Left renal cortex interstitium (tissue), 4 donors: ENCODE data around the gene TTYH1. TPM values are rescaled to one million over a fixed set of nuclear protein-coding genes. Genes with fewer than 3 reads are reported as not detected.

ENCODE experiments used
- DNase-seq, 4 donors: peaks; one replicate each; pipeline ENCODE4 v3.0.0-alpha.2; 2013; ENCODE audit warnings: low read depth in 4 of 4, low spot score in 2 of 4, missing footprints in 1 of 4
- polyA plus RNA-seq, 4 donors: library from polyadenylated mRNA; unstranded; fragments of 120-200 nt; gene quantifications; one replicate each; pipeline ENCODE4 v1.2.1, GENCODE V29; 2013; ENCODE audit not compliant: insufficient read length in 4 of 4

The TTYH1 gene
- polyA plus RNA-seq, 4 donors = 5.6 to 14.1 (median 10.6) TPM

GRCh38 chr19:54391589-54392061, 23.6 kb upstream of the TTYH1 start:
- DNase-seq = no peak

GRCh38 chr19:54392105-54392504, 23.2 kb upstream of the TTYH1 start:
- DNase-seq = no peak

GRCh38 chr19:54393381-54393780, 21.9 kb upstream of the TTYH1 start:
- DNase-seq = no peak

GRCh38 chr19:54395685-54396084, 19.6 kb upstream of the TTYH1 start:
- no peak for DNase-seq

GRCh38 chr19:54399189-54399588, 16.1 kb upstream of the TTYH1 start:
- DNase-seq = no peak

- no peak for DNase-seq
These were observed 14.4 kb upstream of the TTYH1 start for GRCh38 chr19:54400913-54401312.

- no peak for DNase-seq
These were observed 12.2 kb upstream of the TTYH1 start for GRCh38 chr19:54403054-54403453.

GRCh38 chr19:54405628-54406027, 9.6 kb upstream of the TTYH1 start:
- DNase-seq = no peak

- no peak for DNase-seq
These were observed 7.5 kb upstream of the TTYH1 start for GRCh38 chr19:54407780-54408179.

GRCh38 chr19:54408456-54409026, 6.7 kb upstream of the TTYH1 start:
- no peak for DNase-seq

- no peak for DNase-seq
These were observed 4.2 kb upstream of the TTYH1 start for GRCh38 chr19:54411033-54411432.

GRCh38 chr19:54412877-54413276, 2.4 kb upstream of the TTYH1 start:
- DNase-seq = no peak

GRCh38 chr19:54414156-54414555, 1.1 kb upstream of the TTYH1 start:
- no peak for DNase-seq

- DNase-seq = no peak
These were observed 823 bp downstream of the TTYH1 start for GRCh38 chr19:54415901-54416673.

- DNase-seq = no peak
These were observed 1.6 kb downstream of the TTYH1 start for GRCh38 chr19:54416695-54417491.

GRCh38 chr19:54418030-54418929, 3.0 kb downstream of the TTYH1 start:
- no peak for DNase-seq

GRCh38 chr19:54418930-54419800, 3.9 kb downstream of the TTYH1 start:
- no peak for DNase-seq

GRCh38 chr19:54420068-54420382, 4.8 kb downstream of the TTYH1 start:
- no peak for DNase-seq

- DNase-seq = no peak
These were observed 5.3 kb downstream of the TTYH1 start for GRCh38 chr19:54420383-54421168.
